H1 (cell line): ENCODE measurements around the gene CNFN. TPM values are rescaled to one million over a fixed set of nuclear protein-coding genes. Genes with fewer than 3 reads are reported as not detected.
A peak's percentile ranks its signal among the peaks of the same experiment; 100 is the strongest.

Source experiments
- CTCF ChIA-PET: fragments of 300-600 bp; sonication (Branson Sonifier 250); formaldehyde crosslinking; loops from one replicate; lab custom pipeline; 2021; ENCODE audit not compliant: partially characterized antibody; lab: Charles Lee
- POLR2A ChIA-PET: fragments of 300-600 bp; sonication (Branson Sonifier 250); formaldehyde crosslinking; loops from one replicate; lab custom pipeline; 2021; ENCODE audit warnings: inconsistent platforms; ENCODE audit not compliant: partially characterized antibody; lab: Charles Lee
- DNase-seq, 2 experiments: peaks; one replicate each; pipeline versions ENCODE4 v3.0.0 to v3.0.0-alpha.2; 2010 to 2022; ENCODE audit warnings: low spot score in 2 of 2, low read depth in 1 of 2, mixed read lengths in 1 of 2
- FAIRE-seq: peaks from 2 replicates; lab custom pipeline; 2011; peaks lifted over from hg19 to GRCh38; lab: Jason Lieb, UNC
- H2AFZ ChIP-seq: 2 replicates; pipeline ENCODE4 v1.8.1; 2012; ENCODE audit warnings: low read length, inconsistent platforms
- H2AK5ac ChIP-seq: 2 replicates; pipeline ENCODE4 v1.6.1; 2013; ENCODE audit warnings: low read depth, low read length
- H2BK120ac ChIP-seq: replicated peaks from 2 replicates; pipeline ENCODE3; 2013; ENCODE audit warnings: low read depth, low read length, inconsistent platforms
- H2BK12ac ChIP-seq: 2 replicates; pipeline ENCODE4 v1.6.1; 2013; ENCODE audit warnings: low read depth, low read length
- H2BK15ac ChIP-seq: 2 replicates; pipeline ENCODE4 v1.6.1; 2013; ENCODE audit warnings: low read length
- H2BK20ac ChIP-seq: 2 replicates; pipeline ENCODE4 v1.6.1; 2013; ENCODE audit warnings: low read length
- H2BK5ac ChIP-seq: 2 replicates; pipeline ENCODE4 v1.6.1; 2013; ENCODE audit warnings: low read depth, low read length
- H3K14ac ChIP-seq: 2 replicates; pipeline ENCODE4 v1.6.1; 2013; ENCODE audit warnings: inconsistent platforms; ENCODE audit not compliant: insufficient read length
- H3K18ac ChIP-seq: 2 replicates; pipeline ENCODE4 v1.6.1; 2013; ENCODE audit warnings: low read length; ENCODE audit errors: extremely low read depth
- H3K23ac ChIP-seq: 2 replicates; pipeline ENCODE4 v1.6.1; 2013; ENCODE audit warnings: inconsistent platforms; ENCODE audit not compliant: insufficient read length
- H3K23me2 ChIP-seq: 2 replicates; pipeline ENCODE4 v1.6.1; 2013; ENCODE audit warnings: low read depth, low read length
- H3K27ac ChIP-seq: 2 replicates; pipeline ENCODE4 v1.6.1; 2011; ENCODE audit warnings: low read depth, low read length, inconsistent platforms
- H3K27me3 ChIP-seq, 4 experiments: replicated peaks in 1 of 4; 1 replicate in 1 of 4; 2 replicates in 3 of 4; pipeline versions ENCODE4 v1.6.1 to v1.8.1; 2011 to 2013; ENCODE audit warnings: low read length in 3 of 4, mild to moderate bottlenecking in 3 of 4, inconsistent platforms in 2 of 4, mixed read lengths in 2 of 4, moderate library complexity in 1 of 4; ENCODE audit not compliant: control insufficient read depth in 3 of 4, insufficient read depth in 3 of 4; ENCODE audit errors: extremely low read depth in 1 of 4
- H3K36me3 ChIP-seq, 4 experiments: 2 replicates each; pipeline versions ENCODE4 v1.6.1 to v1.8.1; 2011 to 2013; ENCODE audit warnings: mild to moderate bottlenecking in 4 of 4, low read length in 3 of 4, moderate library complexity in 2 of 4, control low read depth in 1 of 4, inconsistent platforms in 1 of 4; ENCODE audit not compliant: insufficient read depth in 4 of 4, control insufficient read depth in 2 of 4
- H3K4ac ChIP-seq: replicated peaks from 2 replicates; pipeline ENCODE3; 2013; ENCODE audit warnings: low read length, low read depth, mixed read lengths, inconsistent platforms; ENCODE audit not compliant: insufficient read length
- H3K4me1 ChIP-seq, 4 experiments: replicated peaks in 1 of 4; 1 replicate in 1 of 4; 2 replicates in 3 of 4; pipeline versions ENCODE4 v1.6.1 to v1.8.1; 2011 to 2013; ENCODE audit warnings: low read length in 3 of 4, inconsistent platforms in 2 of 4, mixed read lengths in 1 of 4; ENCODE audit not compliant: insufficient read depth in 4 of 4, control insufficient read depth in 3 of 4
- H3K4me2 ChIP-seq, 2 experiments: 2 replicates each; pipeline versions ENCODE4 v1.6.1 to v1.8.1; 2011 to 2013; ENCODE audit warnings: low read depth in 2 of 2, low read length in 2 of 2, control low read depth in 1 of 2, inconsistent platforms in 1 of 2, mild to moderate bottlenecking in 1 of 2; ENCODE audit not compliant: insufficient read depth in 1 of 2
- H3K4me3 ChIP-seq, 4 experiments: fragments of 200-600, 300-600 bp in 1 of 4; sonication (generic), shearing (Covaris generic), sonication (Bioruptor Twin) in 1 of 4; 2 replicates each; pipeline versions ENCODE4 v1.5.1 to v1.8.1; 2011 to 2016; ENCODE audit warnings: low read length in 4 of 4, low read depth in 3 of 4, control low read depth in 2 of 4, inconsistent platforms in 2 of 4, mild to moderate bottlenecking in 2 of 4, mixed read lengths in 1 of 4, moderate library complexity in 1 of 4; ENCODE audit not compliant: insufficient read depth in 2 of 4; ENCODE audit errors: extremely low read depth in 1 of 4
- H3K56ac ChIP-seq: replicated peaks from 2 replicates; pipeline ENCODE3; 2013; ENCODE audit warnings: low read depth, mild to moderate bottlenecking, mixed read lengths, low read length, inconsistent platforms; ENCODE audit not compliant: insufficient read length
- H3K79me1 ChIP-seq: 2 replicates; pipeline ENCODE4 v1.6.1; 2013; ENCODE audit warnings: low read depth, low read length, control low read depth
- H3K79me2 ChIP-seq, 2 experiments: 2 replicates each; pipeline versions ENCODE4 v1.6.1 to v1.8.1; 2012 to 2013; ENCODE audit warnings: low read length in 2 of 2, mild to moderate bottlenecking in 2 of 2, inconsistent platforms in 1 of 2; ENCODE audit not compliant: insufficient read depth in 2 of 2, control insufficient read depth in 1 of 2
- H3K9ac ChIP-seq, 4 experiments: replicated peaks in 1 of 4; 1 replicate in 1 of 4; 2 replicates in 3 of 4; pipeline versions ENCODE4 v1.6.1 to v1.8.1; 2011 to 2013; ENCODE audit warnings: low read depth in 3 of 4, low read length in 3 of 4, control low read depth in 2 of 4, mild to moderate bottlenecking in 2 of 4, moderate library complexity in 2 of 4, inconsistent platforms in 1 of 4; ENCODE audit errors: extremely low read depth in 1 of 4
- H3K9me3 ChIP-seq, 2 experiments: 2 replicates each; pipeline versions ENCODE4 v1.6.1 to v1.8.1; 2012 to 2013; ENCODE audit warnings: mild to moderate bottlenecking in 2 of 2, moderate library complexity in 2 of 2, control low read depth in 1 of 2, inconsistent platforms in 1 of 2, low read depth in 1 of 2, low read length in 1 of 2, mixed read lengths in 1 of 2; ENCODE audit not compliant: insufficient read depth in 2 of 2
- H4K20me1 ChIP-seq, 2 experiments: replicated peaks in 1 of 2; 2 replicates each; pipeline versions ENCODE3 to v1.8.1; 2011 to 2013; ENCODE audit warnings: inconsistent platforms in 2 of 2, low read length in 2 of 2, mild to moderate bottlenecking in 1 of 2; ENCODE audit not compliant: insufficient read depth in 2 of 2, control insufficient read depth in 1 of 2
- H4K5ac ChIP-seq: 2 replicates; pipeline ENCODE4 v1.6.1; 2013; ENCODE audit warnings: low read length, low read depth, mixed read lengths, inconsistent platforms; ENCODE audit not compliant: insufficient read length
- H4K8ac ChIP-seq: 2 replicates; pipeline ENCODE4 v1.8.0; 2013; ENCODE audit warnings: mild to moderate bottlenecking, moderate library complexity, low read length, inconsistent platforms; ENCODE audit not compliant: insufficient read depth; ENCODE audit errors: extremely low read depth
- H4K91ac ChIP-seq: replicated peaks from 2 replicates; pipeline ENCODE3; 2013; ENCODE audit warnings: low read length, mixed read lengths, inconsistent platforms; ENCODE audit not compliant: insufficient read length
- ATF3 ChIP-seq: IDR thresholded peaks from 2 replicates; pipeline ENCODE4 v1.6.1; 2011; ENCODE audit warnings: low read depth, mild to moderate bottlenecking, low read length; ENCODE audit not compliant: insufficient read depth
- CHD2 ChIP-seq: IDR thresholded peaks from 2 replicates; pipeline ENCODE4 v1.6.1; 2012; ENCODE audit warnings: low read length, improper control_type of control experiment
- E2F6 ChIP-seq: IDR thresholded peaks from 2 replicates; pipeline ENCODE4 v1.6.1; 2012; ENCODE audit warnings: inconsistent platforms
- HDAC6 ChIP-seq: IDR thresholded peaks from one replicate; pipeline ENCODE4 v1.7.1; 2012; ENCODE audit warnings: low read depth, mild to moderate bottlenecking, inconsistent platforms, low read length, moderate library complexity
- SIN3A ChIP-seq, 2 experiments: IDR thresholded peaks in 1 of 2; conservative IDR thresholded peaks in 1 of 2; 2 replicates each; pipeline ENCODE4 v1.6.1; 2011 to 2012; ENCODE audit warnings: low read length in 2 of 2, improper control_type of control experiment in 1 of 2, low read depth in 1 of 2, mild to moderate bottlenecking in 1 of 2
- SIRT6 ChIP-seq: IDR thresholded peaks from one replicate; pipeline ENCODE4 v1.7.1; 2012; ENCODE audit warnings: low read length, inconsistent platforms
- TCF12 ChIP-seq: IDR thresholded peaks from 2 replicates; pipeline ENCODE4 v1.6.1; 2011; ENCODE audit warnings: low read depth, mild to moderate bottlenecking, low read length
- WGBS, 2 experiments: shearing (Covaris generic) in 1 of 2; methylation state at CpG; one replicate each; pipeline versions ENCODE4 v1.1.6 to v1.1.7; 2013 to 2015; ENCODE audit warnings: low lambda C conversion rate in 2 of 2, mixed read lengths in 2 of 2, inconsistent platforms in 1 of 2, low coverage in 1 of 2, missing lambda C conversion rate in 1 of 2; ENCODE audit not compliant: insufficient replicate concordance in 2 of 2, insufficient coverage in 1 of 2, insufficient read length in 1 of 2; ENCODE audit errors: extremely low coverage in 1 of 2, missing lambda C conversion rate in 1 of 2; 5-methylcytosine and 5-hydroxymethylcytosine counted together
- polyA plus RNA-seq, 7 experiments: library from polyadenylated mRNA; depleted of rRNA in 3 of 7; stranded (reverse) in 5 of 7; unstranded in 2 of 7; fragments of >200 nt in 5 of 7; fragments of 200-250 nt in 2 of 7; gene quantifications; 1 replicate in 5 of 7; 2 replicates in 1 of 7; 4 replicates in 1 of 7; pipeline versions ENCODE4 v1.2.1 to v1.2.3, GENCODE V29; 2011 to 2013; ENCODE audit warnings: missing spikeins in 2 of 7, mixed read lengths in 2 of 7
- total RNA-seq: library from RNA; stranded (reverse); fragmentation: NEBNext Ultra II Directional; extraction: Animal tissue kit (Norgen Biotek cat#: 25700); gene quantifications from 2 replicates; pipeline ENCODE4 v1.2.1, GENCODE V29; 2021

Gene CNFN
- total and polyA plus RNA-seq, 2 of the 8 experiments (the other 6 are each of a cell fraction or from before 2014, with no cell fraction given), result 8.9 to 31.5 TPM

- ChIA-PET POLR2A (interaction anchor here (0.6 to 7.7 kb wide), 14 partner anchors 11 to 1103 kb away, joined by 3 to 47 read pairs (median 4); partner anchors contain the start of genes CNFN and RPS19), CTCF (interaction anchor here (0.6 to 3.2 kb wide), 23 partner anchors 8 to 1571 kb away, joined by 3 to 27 read pairs (median 4); no protein-coding TSS in a partner anchor)
- H3K9ac ChIP-seq, result peak overlapping the region; percentile 49 to 67 (median 64)
- TF ChIP-seq HDAC6 (no peak), TCF12 (0 out of 2 replicates have a peak, but pooled peaks have one; percentile 13), ATF3 (0 out of 2 replicates have a peak, but pooled peaks have one; percentile 19), CHD2 (no peak), SIRT6 (no peak), E2F6 (0 out of 2 replicates have a peak, but pooled peaks have one; percentile 16), SIN3A (conservative IDR thresholded peaks at IDR 0.05 in 1 of 2, IDR thresholded peaks at IDR 0.05 in 1 of 2; ENCODE audit: low read depth in 1 of 2, low read length in 2 of 2) (peak; percentile 34 to 79; a peak in 2 of 4 replicates)
These were observed 11.5 kb upstream of the CNFN start for GRCh38 chr19:42401365-42402303.

More at GRCh38 chr19:42401365-42402303, 11.5 kb upstream of the CNFN start:
- H3K4me2 ChIP-seq, result peak overlapping the region; percentile 94 to 95
- peak overlapping the region; percentile 89 for H4K8ac ChIP-seq
- peaks cover 0 to 6% of the 10 kb centered on the region in 2 experiments; a peak in 1 of 4 replicates for H3K79me2 ChIP-seq
- H3K27me3 ChIP-seq, result peaks cover 0 to 10% (median 5%) of the 10 kb centered on the region in 4 experiments; a peak in 5 of 7 replicates
- peak overlapping the region; percentile 73 for H3K56ac ChIP-seq
- H2AK5ac ChIP-seq, result no peak overlapping the region
- peak overlapping the region; percentile 91 for H3K4ac ChIP-seq
- H2BK15ac ChIP-seq, result no peak overlapping the region
- H3K14ac ChIP-seq, result no peak overlapping the region
- 2% methylated on average over 54 of the region's 80 CpGs; no CpG with 5 or more reads in 1 of the 2 experiments for WGBS, 2 experiments
- peaks cover 19% of the 10 kb centered on the region; the same call in 1 of the 2 replicates for H3K23me2 ChIP-seq
- H3K18ac ChIP-seq, result peak overlapping the region; percentile 78; the same call in 1 of the 2 replicates
- DNase-seq (peak; percentile 78 to 97), FAIRE-seq (peak; percentile 60)
- H3K4me1 ChIP-seq, result peaks cover 7 to 18% (median 12%) of the 10 kb centered on the region in 4 experiments; a peak in 6 of 7 replicates
- peaks cover 10% of the 10 kb centered on the region for H3K79me1 ChIP-seq
- peak overlapping the region; percentile 83 for H4K5ac ChIP-seq
- peak overlapping the region; percentile 14; the same call in 1 of the 2 replicates for H2BK5ac ChIP-seq
- H3K36me3 ChIP-seq, result no peaks in the 10 kb centered on the region
- no peak overlapping the region for H2AFZ ChIP-seq
- no peak overlapping the region for H2BK20ac ChIP-seq
- H4K20me1 ChIP-seq, result peaks cover 9 to 22% of the 10 kb centered on the region in 2 experiments
- peak overlapping the region; percentile 67 to 90 (median 75) for H3K4me3 ChIP-seq
- peak overlapping the region; percentile 31 for H2BK120ac ChIP-seq
- no peak overlapping the region for H3K27ac ChIP-seq
- no peak overlapping the region for H3K23ac ChIP-seq
- H3K9me3 ChIP-seq, result no peaks in the 10 kb centered on the region
- peak overlapping the region; percentile 27; the same call in 1 of the 2 replicates for H2BK12ac ChIP-seq
- peak overlapping the region; percentile 73 for H4K91ac ChIP-seq
